Measurements from ENCODE around the gene VRK1. TPM values are rescaled to one million over a fixed set of nuclear protein-coding genes. Genes with fewer than 3 reads are reported as not detected.
A peak's percentile ranks its signal among the peaks of the same experiment; 100 is the strongest.

VRK1 gene
- total RNA-seq, 6 donors from 2014 or later: 6.7 to 19.9 (median 9.9) TPM

GRCh38 chr14:96804895-96805294 lies 7.7 kb downstream of the VRK1 start:
- 80 to 85% methylated on average over 5 of the region's 5 CpGs for WGBS, 2 donors
- TF ChIP-seq POLR2A (IDR thresholded peaks at IDR 0.05): no peak
- no peak for TF ChIP-seq POLR2AphosphoS5 (IDR thresholded peaks at IDR 0.05)
- no peak for TF ChIP-seq CTCF (IDR thresholded peaks at IDR 0.05)
- TF ChIP-seq EP300 (IDR thresholded peaks at IDR 0.05): no peak
- no peaks in the 10 kb centered on the region for H3K27me3 ChIP-seq
- no peaks in the 10 kb centered on the region for H3K4me1 ChIP-seq
- ATAC-seq (ENCODE audit: low FRiP score in 2 of 2) (no peak), DNase-seq (no peak)
- no peak overlapping the region for H3K4me3 ChIP-seq
- H3K9me3 ChIP-seq: no peaks in the 10 kb centered on the region
- H3K27ac ChIP-seq: no peak overlapping the region
- no peaks in the 10 kb centered on the region for H3K36me3 ChIP-seq

- TF ChIP-seq POLR2A (IDR thresholded peaks at IDR 0.05) (no peak), EP300 (IDR thresholded peaks at IDR 0.05) (no peak), POLR2AphosphoS5 (IDR thresholded peaks at IDR 0.05) (no peak), CTCF (IDR thresholded peaks at IDR 0.05) (no peak)
Measured at GRCh38 chr14:96805956-96806355, 8.8 kb downstream of the VRK1 start.

GRCh38 chr14:96806836-96807235 lies 9.7 kb downstream of the VRK1 start:
- Histone ChIP-seq H3K4me1 (no peaks in the 10 kb centered on the region), H3K4me3 (no peak overlapping the region), H3K27me3 (no peaks in the 10 kb centered on the region), H3K36me3 (no peaks in the 10 kb centered on the region), H3K27ac (peak overlapping the region in 1 of 4 donors; percentile 40), H3K9me3 (no peaks in the 10 kb centered on the region)
- WGBS, 2 donors: 68 to 86% methylated on average over 3 of the region's 3 CpGs
- ATAC-seq (ENCODE audit: low FRiP score in 2 of 2) (no peak), DNase-seq (no peak)
- no peak for TF ChIP-seq CTCF (IDR thresholded peaks at IDR 0.05)
- TF ChIP-seq EP300 (IDR thresholded peaks at IDR 0.05): no peak
- TF ChIP-seq POLR2AphosphoS5 (IDR thresholded peaks at IDR 0.05): no peak
- no peak for TF ChIP-seq POLR2A (IDR thresholded peaks at IDR 0.05)

More at GRCh38 chr14:96805956-96806355, 8.8 kb downstream of the VRK1 start:
- Histone ChIP-seq H3K9me3 (no peaks in the 10 kb centered on the region), H3K36me3 (no peaks in the 10 kb centered on the region), H3K4me3 (no peak overlapping the region), H3K27me3 (no peaks in the 10 kb centered on the region), H3K4me1 (no peaks in the 10 kb centered on the region), H3K27ac (no peak overlapping the region)
- WGBS, 2 donors: 82 to 89% methylated on average over 4 of the region's 4 CpGs
- DNase-seq (no peak), ATAC-seq (ENCODE audit: low FRiP score in 2 of 2) (no peak)

GRCh38 chr14:96808619-96809406 lies 11.6 kb downstream of the VRK1 start:
- WGBS, 2 donors: 90 to 94% methylated on average over 4 of the region's 4 CpGs
- TF ChIP-seq EP300 (IDR thresholded peaks at IDR 0.05) (no peak), POLR2A (IDR thresholded peaks at IDR 0.05) (no peak)
- ATAC-seq (ENCODE audit: low FRiP score in 2 of 2): no peak

GRCh38 chr14:96811265-96811664 lies 14.1 kb downstream of the VRK1 start:
- Histone ChIP-seq H3K36me3 (no peaks in the 10 kb centered on the region), H3K27me3 (no peaks in the 10 kb centered on the region), H3K27ac (no peak overlapping the region), H3K9me3 (no peaks in the 10 kb centered on the region), H3K4me3 (no peak overlapping the region), H3K4me1 (no peaks in the 10 kb centered on the region)
- WGBS, 2 donors: 50 to 54% methylated on average over 2 of the region's 2 CpGs
- no peak for DNase-seq
- no peak for TF ChIP-seq POLR2AphosphoS5 (IDR thresholded peaks at IDR 0.05)
- TF ChIP-seq CTCF (IDR thresholded peaks at IDR 0.05): no peak
- TF ChIP-seq POLR2A (IDR thresholded peaks at IDR 0.05): no peak
- no peak for TF ChIP-seq EP300 (IDR thresholded peaks at IDR 0.05)
- ATAC-seq (ENCODE audit: low FRiP score in 2 of 2): no peak

More at GRCh38 chr14:96808619-96809406, 11.6 kb downstream of the VRK1 start:
- H3K4me1 ChIP-seq: no peaks in the 10 kb centered on the region
- H3K9me3 ChIP-seq: no peaks in the 10 kb centered on the region
- H3K27ac ChIP-seq: no peak overlapping the region
- no peaks in the 10 kb centered on the region for H3K36me3 ChIP-seq
- no peak overlapping the region for H3K4me3 ChIP-seq
- DNase-seq: no peak
- H3K27me3 ChIP-seq: no peaks in the 10 kb centered on the region

All from upper lobe of left lung (tissue), 6 donors.